Activated CD4-positive, alpha-beta T cell treated with anti-CD3 and anti-CD28 coated beads, Interleukin-2, amount 50 U/mL, for 24 hours (primary cell): ENCODE data around the gene KNL1.
"Not testable (repeated sequence)": the region's sequence is repeated elsewhere in the genome, so short reads cannot be mapped to it uniquely, and the experiment has no call there.

ENCODE experiments used
- DNase-seq, 2 donors: peaks; one replicate each; pipeline ENCODE4 v3.0.0-alpha.2; 2020; ENCODE audit warnings: low read depth in 1 of 2, low spot score in 1 of 2

Gene KNL1

GRCh38 chr15:40676290-40676689 lies 82.2 kb downstream of the KNL1 start:
- not testable (repeated sequence) for DNase-seq

- DNase-seq, result not testable (repeated sequence)
Measured at GRCh38 chr15:40676906-40677305, 82.9 kb downstream of the KNL1 start.

- DNase-seq, result no peak
Measured at GRCh38 chr15:40680151-40680550, 86.1 kb downstream of the KNL1 start.

GRCh38 chr15:40680959-40681358 lies 86.9 kb downstream of the KNL1 start:
- not testable (repeated sequence) for DNase-seq

- DNase-seq, result no peak
Measured at GRCh38 chr15:40684381-40684780, 90.3 kb downstream of the KNL1 start.

GRCh38 chr15:40685376-40685775 lies 91.3 kb downstream of the KNL1 start:
- DNase-seq, result no peak

GRCh38 chr15:40688932-40689799 lies 95.1 kb downstream of the KNL1 start:
- no peak for DNase-seq

GRCh38 chr15:40691737-40692136 lies 97.7 kb downstream of the KNL1 start:
- no peak for DNase-seq

GRCh38 chr15:40693904-40694687 lies 100.0 kb downstream of the KNL1 start:
- no peak for DNase-seq

- DNase-seq, result peak; percentile 82 to 88
Measured at GRCh38 chr15:40694688-40695468, 100.8 kb downstream of the KNL1 start, which contains the start of gene RAD51. RAD51 (plus strand) TSS chr15:40695174; CDS start chr15:40698759, 3,585 bp downstream.

GRCh38 chr15:40695469-40695890 lies 101.4 kb downstream of the KNL1 start:
- no peak for DNase-seq

- DNase-seq, result no peak
Measured at GRCh38 chr15:40696228-40696627, 102.2 kb downstream of the KNL1 start.

- DNase-seq, result no peak
Measured at GRCh38 chr15:40697916-40698315, 103.9 kb downstream of the KNL1 start.

GRCh38 chr15:40702077-40702476 lies 108.0 kb downstream of the KNL1 start:
- no peak for DNase-seq

- DNase-seq, result no peak
Measured at GRCh38 chr15:40706121-40706520, 112.1 kb downstream of the KNL1 start.
